Testis (tissue), 2 donors: ENCODE measurements around the gene POC1B.

ENCODE experiments used
- POLR2A ChIP-seq: fragments of 450-650 bp; IDR thresholded peaks from one replicate; pipeline ENCODE4 v1.6.1; 2017; ENCODE audit warnings: antibody characterized with exemption, mild to moderate bottlenecking, moderate library complexity
- TF ChIP-seq, protein P1 (sequence below), 3 experiments: fragments of 450-650 bp in 2 of 3; fragments of 200-600 bp in 1 of 3; sonication (generic) in 1 of 3; IDR thresholded peaks; one replicate each; pipeline ENCODE4 v1.5.1; 2016 to 2019; ENCODE audit warnings: antibody characterized with exemption in 3 of 3, mild to moderate bottlenecking in 2 of 3, moderate library complexity in 1 of 3

DNA sequence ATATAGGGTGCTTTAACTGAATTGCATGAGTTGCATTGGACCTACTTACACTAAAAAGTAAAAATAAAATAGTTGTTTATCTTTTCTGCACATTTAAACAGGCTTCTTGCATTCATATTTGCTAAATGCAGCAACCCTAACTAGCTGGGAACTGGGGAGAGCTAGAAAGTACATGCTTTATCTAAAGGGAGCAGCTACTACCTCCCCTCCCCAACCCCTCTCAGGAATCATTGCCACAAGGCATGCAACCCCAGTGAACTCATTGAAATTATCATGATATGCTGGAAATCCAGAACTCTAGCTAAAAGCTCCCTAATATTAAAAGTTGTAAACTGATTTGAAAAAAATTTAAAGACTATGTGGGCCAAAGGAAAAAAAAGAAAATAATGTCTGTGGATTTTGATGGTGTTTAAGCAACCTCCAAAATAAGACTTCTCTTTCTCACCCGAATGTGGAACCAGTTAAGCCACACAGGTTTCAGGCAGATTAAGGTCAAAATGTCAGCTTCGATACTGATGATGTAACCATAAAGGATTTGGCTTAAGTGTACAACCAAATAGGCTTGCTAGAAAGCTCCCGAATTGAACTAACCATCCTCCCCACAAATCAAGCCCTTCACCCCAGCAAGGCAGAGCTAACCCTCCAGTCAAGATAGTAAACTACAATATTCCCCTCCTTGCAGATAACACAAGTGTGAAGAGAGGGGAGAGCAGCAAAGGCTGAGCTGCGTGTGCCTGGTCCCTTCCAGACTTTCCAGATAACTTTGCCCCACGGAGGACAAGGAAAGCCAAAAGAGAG lies 13.8 kb upstream of the POC1B start:
- no peak for TF ChIP-seq POLR2A
- TF ChIP-seq, protein P1, sequence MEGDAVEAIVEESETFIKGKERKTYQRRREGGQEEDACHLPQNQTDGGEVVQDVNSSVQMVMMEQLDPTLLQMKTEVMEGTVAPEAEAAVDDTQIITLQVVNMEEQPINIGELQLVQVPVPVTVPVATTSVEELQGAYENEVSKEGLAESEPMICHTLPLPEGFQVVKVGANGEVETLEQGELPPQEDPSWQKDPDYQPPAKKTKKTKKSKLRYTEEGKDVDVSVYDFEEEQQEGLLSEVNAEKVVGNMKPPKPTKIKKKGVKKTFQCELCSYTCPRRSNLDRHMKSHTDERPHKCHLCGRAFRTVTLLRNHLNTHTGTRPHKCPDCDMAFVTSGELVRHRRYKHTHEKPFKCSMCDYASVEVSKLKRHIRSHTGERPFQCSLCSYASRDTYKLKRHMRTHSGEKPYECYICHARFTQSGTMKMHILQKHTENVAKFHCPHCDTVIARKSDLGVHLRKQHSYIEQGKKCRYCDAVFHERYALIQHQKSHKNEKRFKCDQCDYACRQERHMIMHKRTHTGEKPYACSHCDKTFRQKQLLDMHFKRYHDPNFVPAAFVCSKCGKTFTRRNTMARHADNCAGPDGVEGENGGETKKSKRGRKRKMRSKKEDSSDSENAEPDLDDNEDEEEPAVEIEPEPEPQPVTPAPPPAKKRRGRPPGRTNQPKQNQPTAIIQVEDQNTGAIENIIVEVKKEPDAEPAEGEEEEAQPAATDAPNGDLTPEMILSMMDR (IDR thresholded peaks at IDR 0.05) = no peak
